Panc1 (cell line): ENCODE measurements around the gene CSTF3. TPM values are rescaled to one million over a fixed set of nuclear protein-coding genes. Genes with fewer than 3 reads are reported as not detected.

Experiments used
- ATAC-seq: fragments of 200-7000 bp; cut with Tn5 transposase; 2 replicates; pipeline ENCODE4 v1.9.1; 2020; ENCODE audit warnings: mild to moderate bottlenecking, moderate library complexity
- BruUV-seq: library from RNA; stranded (reverse); fragments of 400-500 nt; replicated peaks from 2 replicates; lab custom pipeline; 2021; lab: Mats Ljungman, UMichigan
- CTCF ChIA-PET: fragments of 300-600 bp; sonication (Branson Sonifier 250); formaldehyde crosslinking; loops from one replicate; lab custom pipeline; 2022; ENCODE audit warnings: antibody characterized with exemption; lab: Charles Lee
- POLR2A ChIA-PET: fragments of 300-600 bp; sonication (Branson Sonifier 250); formaldehyde crosslinking; loops from one replicate; lab custom pipeline; 2022; ENCODE audit warnings: antibody characterized with exemption; lab: Charles Lee
- DNase-seq: peaks from one replicate; pipeline ENCODE4 v3.0.0-alpha.2; 2010; ENCODE audit warnings: low read depth, low spot score
- H3K27ac ChIP-seq: 2 replicates; pipeline ENCODE4 v1.5.1; 2011; ENCODE audit warnings: mild to moderate bottlenecking, low read length, inconsistent platforms
- H3K27me3 ChIP-seq: fragments of 200-500 bp; sonication (Bioruptor generic); 2 replicates; pipeline ENCODE4 v1.6.0; 2014; ENCODE audit warnings: low read length, inconsistent platforms; ENCODE audit not compliant: control insufficient read depth, insufficient read depth
- H3K36me3 ChIP-seq: fragments of 200-500 bp; sonication (Bioruptor generic); 2 replicates; pipeline ENCODE4 v1.5.1; 2014; ENCODE audit warnings: inconsistent platforms, mild to moderate bottlenecking, low read length, moderate library complexity; ENCODE audit not compliant: control insufficient read depth, insufficient read depth
- H3K4me1 ChIP-seq: 2 replicates; pipeline ENCODE4 v1.5.1; 2011; ENCODE audit warnings: inconsistent platforms, mild to moderate bottlenecking, low read length, moderate library complexity; ENCODE audit not compliant: control insufficient read depth, insufficient read depth
- H3K4me3 ChIP-seq, 2 experiments: 2 replicates each; pipeline ENCODE4 v1.5.1; 2011 to 2012; ENCODE audit warnings: low read depth in 2 of 2, low read length in 2 of 2, mild to moderate bottlenecking in 2 of 2, inconsistent platforms in 1 of 2, moderate library complexity in 1 of 2
- H3K9me3 ChIP-seq: fragments of 200-500 bp; sonication (Bioruptor generic); 2 replicates; pipeline ENCODE4 v1.5.1; 2014; ENCODE audit warnings: low read depth, mild to moderate bottlenecking, inconsistent platforms, low read length, moderate library complexity; ENCODE audit not compliant: control insufficient read depth, insufficient read depth
- CTCF ChIP-seq: fragments of 450-650 bp; IDR thresholded peaks from 2 replicates; pipeline ENCODE4 v1.5.1; 2017; ENCODE audit warnings: mild to moderate bottlenecking
- POLR2AphosphoS5 ChIP-seq: IDR thresholded peaks from 2 replicates; pipeline ENCODE4 v1.6.1; 2012; ENCODE audit warnings: mild to moderate bottlenecking, low read depth, low read length, moderate library complexity
- SIN3A ChIP-seq: IDR thresholded peaks from 2 replicates; pipeline ENCODE4 v1.6.1; 2012; ENCODE audit warnings: low read depth, mild to moderate bottlenecking, low read length, moderate library complexity, borderline replicate concordance; ENCODE audit not compliant: insufficient read depth
- TCF7L2 ChIP-seq: IDR thresholded peaks from 2 replicates; pipeline ENCODE4 v1.6.1; 2011; ENCODE audit warnings: mild to moderate bottlenecking, low read depth, low read length, inconsistent platforms
- in situ Hi-C: cut with HindIII; loops from 2 replicates; pipeline ENCODE4 v1.10.0; 2016; ENCODE audit warnings: low sequenced_read_pairs, low pct_unique_long_range_greater_than_20kb
- intact Hi-C: fragments of 100-400 bp; cut with micrococcal nuclease; formaldehyde crosslinking; loops from one replicate; pipeline ENCODE4 v1.10.0; 2022; ENCODE audit not compliant: unreplicated experiment
- total RNA-seq: library from RNA; stranded (reverse); gene quantifications from one replicate; pipeline ENCODE4 v1.2.1, GENCODE V29; 2021; ENCODE audit not compliant: unreplicated experiment
- TF ChIP-seq, protein P1 (sequence below), 2 experiments: IDR thresholded peaks; 2 replicates each; pipeline ENCODE4 v1.6.1; 2011 to 2012; ENCODE audit warnings: low read depth in 2 of 2, control low read depth in 1 of 2, low read length in 1 of 2, mild to moderate bottlenecking in 1 of 2, moderate library complexity in 1 of 2; ENCODE audit not compliant: insufficient read depth in 1 of 2

Gene CSTF3
- total RNA-seq, 1 experiment from 2014 or later = 29.8 TPM

DNA sequence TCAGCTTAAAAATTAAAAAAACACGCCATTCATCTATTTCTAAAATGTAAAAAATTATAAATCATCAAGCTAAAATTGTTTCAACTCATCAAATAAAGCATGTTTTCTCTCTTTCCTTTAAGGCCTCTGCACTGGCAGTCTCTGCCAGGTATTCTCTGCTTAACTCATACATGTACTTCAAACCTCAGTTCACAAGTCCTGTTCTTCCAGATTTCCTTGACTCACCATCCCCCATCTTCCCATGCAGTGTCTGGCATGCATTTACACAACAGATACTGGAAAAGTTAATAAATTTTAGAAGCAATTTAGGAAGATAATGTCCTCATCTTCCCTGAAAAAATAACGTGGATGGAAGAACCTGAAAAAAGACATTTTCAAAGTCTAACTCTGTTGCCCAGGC, 32.5 kb downstream of the CSTF3 start:
- in situ Hi-C loops = no loop called here

GRCh38 chr11:33125611-33126010, 35.7 kb downstream of the CSTF3 start:
- intact Hi-C loops = no loop called here
- no peak overlapping the region for H3K27ac ChIP-seq

More for the DNA sequence above, 32.5 kb downstream of the CSTF3 start:
- POLR2A ChIA-PET = no interaction called here
- DNase-seq (no peak), ATAC-seq (no peak)
- Histone ChIP-seq H3K27ac (no peak overlapping the region), H3K4me3 (no peak overlapping the region), H3K27me3 (no peaks in the 10 kb centered on the region), H3K9me3 (no peaks in the 10 kb centered on the region), H3K4me1 (no peaks in the 10 kb centered on the region), H3K36me3 (no peaks in the 10 kb centered on the region; the same call in 1 of the 2 replicates)
- no peak for TF ChIP-seq CTCF
- TF ChIP-seq, protein P1, sequence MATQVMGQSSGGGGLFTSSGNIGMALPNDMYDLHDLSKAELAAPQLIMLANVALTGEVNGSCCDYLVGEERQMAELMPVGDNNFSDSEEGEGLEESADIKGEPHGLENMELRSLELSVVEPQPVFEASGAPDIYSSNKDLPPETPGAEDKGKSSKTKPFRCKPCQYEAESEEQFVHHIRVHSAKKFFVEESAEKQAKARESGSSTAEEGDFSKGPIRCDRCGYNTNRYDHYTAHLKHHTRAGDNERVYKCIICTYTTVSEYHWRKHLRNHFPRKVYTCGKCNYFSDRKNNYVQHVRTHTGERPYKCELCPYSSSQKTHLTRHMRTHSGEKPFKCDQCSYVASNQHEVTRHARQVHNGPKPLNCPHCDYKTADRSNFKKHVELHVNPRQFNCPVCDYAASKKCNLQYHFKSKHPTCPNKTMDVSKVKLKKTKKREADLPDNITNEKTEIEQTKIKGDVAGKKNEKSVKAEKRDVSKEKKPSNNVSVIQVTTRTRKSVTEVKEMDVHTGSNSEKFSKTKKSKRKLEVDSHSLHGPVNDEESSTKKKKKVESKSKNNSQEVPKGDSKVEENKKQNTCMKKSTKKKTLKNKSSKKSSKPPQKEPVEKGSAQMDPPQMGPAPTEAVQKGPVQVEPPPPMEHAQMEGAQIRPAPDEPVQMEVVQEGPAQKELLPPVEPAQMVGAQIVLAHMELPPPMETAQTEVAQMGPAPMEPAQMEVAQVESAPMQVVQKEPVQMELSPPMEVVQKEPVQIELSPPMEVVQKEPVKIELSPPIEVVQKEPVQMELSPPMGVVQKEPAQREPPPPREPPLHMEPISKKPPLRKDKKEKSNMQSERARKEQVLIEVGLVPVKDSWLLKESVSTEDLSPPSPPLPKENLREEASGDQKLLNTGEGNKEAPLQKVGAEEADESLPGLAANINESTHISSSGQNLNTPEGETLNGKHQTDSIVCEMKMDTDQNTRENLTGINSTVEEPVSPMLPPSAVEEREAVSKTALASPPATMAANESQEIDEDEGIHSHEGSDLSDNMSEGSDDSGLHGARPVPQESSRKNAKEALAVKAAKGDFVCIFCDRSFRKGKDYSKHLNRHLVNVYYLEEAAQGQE (IDR thresholded peaks at IDR 0.05; ENCODE audit: insufficient read depth in 1 of 2, low read depth in 2 of 2, low read length in 1 of 2) = no peak
- no peak for TF ChIP-seq SIN3A
- no peak for TF ChIP-seq TCF7L2
- TF ChIP-seq POLR2AphosphoS5 = no peak
- intact Hi-C loops = no loop called here
- BruUV-seq = no TSS peak
- CTCF ChIA-PET = no interaction called here

More at GRCh38 chr11:33125611-33126010, 35.7 kb downstream of the CSTF3 start:
- ChIA-PET CTCF (no interaction called here), POLR2A (no interaction called here)
- no peak overlapping the region for H3K4me3 ChIP-seq
- in situ Hi-C loops = no loop called here
- BruUV-seq = no TSS peak
- no peak for DNase-seq
- TF ChIP-seq TCF7L2 (no peak), CTCF (no peak), SIN3A (no peak), POLR2AphosphoS5 (no peak)
- TF ChIP-seq, protein P1 (IDR thresholded peaks at IDR 0.05; ENCODE audit: insufficient read depth in 1 of 2, low read depth in 2 of 2, low read length in 1 of 2) = no peak
- ATAC-seq = no peak
- no peaks in the 10 kb centered on the region for H3K4me1 ChIP-seq
- no peaks in the 10 kb centered on the region; the same call in 1 of the 2 replicates for H3K36me3 ChIP-seq
- H3K9me3 ChIP-seq = no peaks in the 10 kb centered on the region
- H3K27me3 ChIP-seq = no peaks in the 10 kb centered on the region
